NCI-H510A treated with DMSO at 0.1 percent for 48 hours (cell line): ENCODE results near the gene C3orf20.

Experiments used
- DNase-seq: peaks from one replicate; lab custom pipeline; 2025; lab: John Stamatoyannopoulos, UW

C3orf20 gene

GRCh38 chr3:14758959-14759358 lies 84.0 kb downstream of the C3orf20 start:
- no peak for DNase-seq

- no peak for DNase-seq
Observed at GRCh38 chr3:14760185-14760584, 85.2 kb downstream of the C3orf20 start.

- no peak for DNase-seq
Observed at GRCh38 chr3:14761121-14761672, 86.3 kb downstream of the C3orf20 start.

- DNase-seq, result no peak
Observed at GRCh38 chr3:14761866-14762265, 86.9 kb downstream of the C3orf20 start.

- no peak for DNase-seq
Observed at GRCh38 chr3:14762701-14763100, 87.8 kb downstream of the C3orf20 start.

GRCh38 chr3:14764331-14765059 lies 89.6 kb downstream of the C3orf20 start:
- no peak for DNase-seq

- DNase-seq, result no peak
Observed at GRCh38 chr3:14765060-14765400, 90.1 kb downstream of the C3orf20 start.

- DNase-seq, result no peak
Observed at GRCh38 chr3:14765576-14766427, 90.9 kb downstream of the C3orf20 start.

GRCh38 chr3:14766428-14767244 lies 91.7 kb downstream of the C3orf20 start:
- no peak for DNase-seq

GRCh38 chr3:14767245-14768051 lies 92.5 kb downstream of the C3orf20 start:
- no peak for DNase-seq

- DNase-seq, result no peak
Observed at GRCh38 chr3:14768182-14768790, 93.3 kb downstream of the C3orf20 start.

GRCh38 chr3:14768881-14769280 lies 93.9 kb downstream of the C3orf20 start:
- no peak for DNase-seq

- no peak for DNase-seq
Observed at GRCh38 chr3:14769544-14770325, 94.8 kb downstream of the C3orf20 start.

- DNase-seq, result no peak
Observed at GRCh38 chr3:14770591-14770990, 95.7 kb downstream of the C3orf20 start.

- DNase-seq, result no peak
Observed at GRCh38 chr3:14771593-14772497, 96.9 kb downstream of the C3orf20 start.

- no peak for DNase-seq
Observed at GRCh38 chr3:14772533-14773138, 97.7 kb downstream of the C3orf20 start.

GRCh38 chr3:14773281-14773680 lies 98.3 kb downstream of the C3orf20 start:
- DNase-seq, result no peak

- no peak for DNase-seq
Observed at GRCh38 chr3:14773691-14774128, 98.8 kb downstream of the C3orf20 start.

GRCh38 chr3:14774431-14774830 lies 99.5 kb downstream of the C3orf20 start:
- DNase-seq, result no peak
